Measurements from ENCODE around the gene DST.

DST gene

GRCh38 chr6:56538851-56539250 lies 103.8 kb downstream of the DST start:
- DNase-seq (ENCODE audit: low read depth, low spot score) = no peak

- DNase-seq (ENCODE audit: low read depth, low spot score) = no peak
Observed at GRCh38 chr6:56537223-56537770, 105.4 kb downstream of the DST start.

- DNase-seq (ENCODE audit: low read depth, low spot score) = peak; percentile 55
Observed at GRCh38 chr6:56536536-56536935, 106.2 kb downstream of the DST start.

- DNase-seq (ENCODE audit: low read depth, low spot score) = no peak
Observed at GRCh38 chr6:56535626-56536025, 107.1 kb downstream of the DST start.

- DNase-seq (ENCODE audit: low read depth, low spot score) = no peak
Observed at GRCh38 chr6:56534680-56535419, 107.8 kb downstream of the DST start.

GRCh38 chr6:56532766-56533551 lies 109.7 kb downstream of the DST start:
- no peak for DNase-seq (ENCODE audit: low read depth, low spot score)

GRCh38 chr6:56531839-56532595 lies 110.7 kb downstream of the DST start:
- DNase-seq (ENCODE audit: low read depth, low spot score) = no peak

- no peak for DNase-seq (ENCODE audit: low read depth, low spot score)
Observed at GRCh38 chr6:56529594-56530191, 113.0 kb downstream of the DST start.

- peak; percentile 80 for DNase-seq (ENCODE audit: low read depth, low spot score)
Observed at GRCh38 chr6:56528412-56528841, 114.3 kb downstream of the DST start.

GRCh38 chr6:56527934-56528333 lies 114.8 kb downstream of the DST start:
- DNase-seq (ENCODE audit: low read depth, low spot score) = no peak

- no peak for DNase-seq (ENCODE audit: low read depth, low spot score)
Observed at GRCh38 chr6:56526860-56527544, 115.7 kb downstream of the DST start.

- DNase-seq (ENCODE audit: low read depth, low spot score) = no peak
Observed at GRCh38 chr6:56525974-56526789, 116.5 kb downstream of the DST start.

- DNase-seq (ENCODE audit: low read depth, low spot score) = peak; percentile 75
Observed at GRCh38 chr6:56524891-56525703, 117.6 kb downstream of the DST start.

GRCh38 chr6:56522495-56523270 lies 120.0 kb downstream of the DST start:
- no peak for DNase-seq (ENCODE audit: low read depth, low spot score)

- DNase-seq (ENCODE audit: low read depth, low spot score) = no peak
Observed at GRCh38 chr6:56521976-56522375, 120.7 kb downstream of the DST start.

GRCh38 chr6:56521454-56521853 lies 121.2 kb downstream of the DST start:
- DNase-seq (ENCODE audit: low read depth, low spot score) = no peak

- DNase-seq (ENCODE audit: low read depth, low spot score) = peak; percentile 56
Observed at GRCh38 chr6:56520218-56520617, 122.5 kb downstream of the DST start.

- no peak for DNase-seq (ENCODE audit: low read depth, low spot score)
Observed at GRCh38 chr6:56518995-56519767, 123.5 kb downstream of the DST start.

All from astrocyte of the hippocampus (primary cell).